Transverse colon (tissue), 4 donors: Measurements from ENCODE around the gene KCP. TPM values are rescaled to one million over a fixed set of nuclear protein-coding genes. Genes with fewer than 3 reads are reported as not detected.

ENCODE experiments used
- DNase-seq: peaks from one replicate; pipeline ENCODE4 v3.0.0-alpha.2; 2019
- H3K27ac ChIP-seq, 4 donors: fragments of 200-600 bp; sonication (generic); 2 replicates each; pipeline ENCODE4 v1.5.1; 2016 to 2018; ENCODE audit warnings: inconsistent platforms in 4 of 4
- H3K27me3 ChIP-seq: fragments of 200-600 bp; sonication (generic); 2 replicates; pipeline ENCODE4 v1.5.1; 2017; ENCODE audit warnings: inconsistent platforms
- H3K36me3 ChIP-seq, 4 donors: fragments of 200-600 bp; sonication (generic); 2 replicates each; pipeline ENCODE4 v1.5.1; 2017 to 2019; ENCODE audit warnings: inconsistent platforms in 4 of 4
- H3K4me1 ChIP-seq, 4 donors: fragments of 200-600 bp; sonication (generic); 2 replicates each; pipeline ENCODE4 v1.5.1; 2017 to 2020; ENCODE audit warnings: inconsistent platforms in 4 of 4
- H3K4me3 ChIP-seq, 4 donors: fragments of 200-600 bp; sonication (generic); 1 replicate in 1 of 4; 2 replicates in 3 of 4; pipeline versions ENCODE4 v1.5.1 to v1.6.1; 2017 to 2019; ENCODE audit warnings: inconsistent platforms in 4 of 4
- H3K9me3 ChIP-seq, 2 donors: fragments of 200-600 bp; sonication (generic); 2 replicates each; pipeline ENCODE4 v1.5.1; 2017 to 2019; ENCODE audit warnings: inconsistent platforms in 2 of 2
- CTCF ChIP-seq, 5 experiments: fragments of 200-600 bp in 3 of 5; fragments of 450-650 bp in 2 of 5; sonication (generic) in 3 of 5; IDR thresholded peaks; 1 replicate in 2 of 5; 2 replicates in 3 of 5; pipeline ENCODE4 v1.5.1; 2016 to 2017; ENCODE audit warnings: antibody characterized with exemption in 5 of 5, inconsistent platforms in 3 of 5, mild to moderate bottlenecking in 2 of 5, moderate library complexity in 1 of 5
- EP300 ChIP-seq: sonication (generic); formaldehyde crosslinking; IDR thresholded peaks from one replicate; pipeline ENCODE4 v1.6.1; 2017; ENCODE audit warnings: antibody characterized with exemption, low read depth
- POLR2A ChIP-seq: fragments of 450-650 bp; IDR thresholded peaks from one replicate; pipeline ENCODE4 v1.6.1; 2016; ENCODE audit warnings: antibody characterized with exemption, mild to moderate bottlenecking, moderate library complexity
- POLR2AphosphoS5 ChIP-seq, 3 donors: sonication (generic); formaldehyde crosslinking; IDR thresholded peaks; one replicate each; pipeline ENCODE4 v1.6.1; 2016; ENCODE audit warnings: antibody characterized with exemption in 3 of 3
- WGBS, 2 donors: methylation state at CpG; one replicate each; pipeline ENCODE4 v1.1.5; 2018; ENCODE audit warnings: low coverage in 1 of 2; 5-methylcytosine and 5-hydroxymethylcytosine counted together
- in situ Hi-C, 4 donors: fragments of 200-750 bp; cut with MboI; loops; one replicate each; pipeline versions ENCODE4 v1.15.0 to v1.15.1; 2017; ENCODE audit warnings: low sequenced_read_pairs in 3 of 4, low pct_ligation_motif_present in 1 of 4, low pct_unique_long_range_greater_than_20kb in 1 of 4
- intact Hi-C: fragments of 100-400 bp; cut with DNase I; formaldehyde crosslinking; loops from one replicate; pipeline ENCODE4 v1.15.1; 2023; ENCODE audit warnings: low total_unique reads
- total RNA-seq, 4 donors: library from RNA; depleted of rRNA; stranded (reverse); fragments of >200 nt; gene quantifications; one replicate each; pipeline ENCODE4 v1.1.0, GENCODE V29; 2016

KCP gene
- total RNA-seq, 4 donors from 2014 or later, result 0.32 to 0.75 (median 0.68) TPM; not detected in 1

- in situ Hi-C loops (loop anchor here in 2 of 4 donors (25.0 kb wide), 2 partner anchors 90 to 260 kb away; no protein-coding TSS in a partner anchor), intact Hi-C loops (loop anchor here (10.0 kb wide), 1 partner anchor 268 kb away; no protein-coding TSS in a partner anchor)
- no peak for TF ChIP-seq POLR2AphosphoS5 (IDR thresholded peaks at IDR 0.05)
- no peak for TF ChIP-seq EP300
- TF ChIP-seq CTCF (IDR thresholded peaks at IDR 0.05), result no peak
- no peak for TF ChIP-seq POLR2A
- Histone ChIP-seq H3K4me1 (peaks cover 8 to 40% (median 25%) of the 10 kb centered on the region in 4 donors), H3K4me3 (no peak overlapping the region), H3K27me3 (no peaks in the 10 kb centered on the region), H3K9me3 (no peaks in the 10 kb centered on the region), H3K36me3 (no peaks in the 10 kb centered on the region), H3K27ac (no peak overlapping the region)
- 79% methylated on average over 13 of the region's 13 CpGs; no CpG with 5 or more reads in 1 of the 2 donors for WGBS, 2 donors
- DNase-seq, result no peak
Observed at GRCh38 chr7:128872394-128872824, 38.1 kb downstream of the KCP start.

GRCh38 chr7:128871050-128871449, 39.5 kb downstream of the KCP start:
- intact Hi-C loops, result loop anchor here (10.0 kb wide), 1 partner anchor 266 kb away; no protein-coding TSS in a partner anchor
- Histone ChIP-seq H3K27me3 (no peaks in the 10 kb centered on the region), H3K9me3 (no peaks in the 10 kb centered on the region), H3K36me3 (no peaks in the 10 kb centered on the region), H3K27ac (no peak overlapping the region), H3K4me3 (no peak overlapping the region), H3K4me1 (peaks cover 8 to 33% (median 22%) of the 10 kb centered on the region in 4 donors)
- DNase-seq, result no peak
- in situ Hi-C loops, result loop anchor here in 2 of 4 donors (25.0 kb wide), 2 partner anchors 91 to 259 kb away; no protein-coding TSS in a partner anchor
- 89 to 91% methylated on average over 4 to 5 of the region's 5 CpGs for WGBS, 2 donors
- TF ChIP-seq CTCF (IDR thresholded peaks at IDR 0.05), result no peak

GRCh38 chr7:128869944-128870285, 40.6 kb downstream of the KCP start:
- in situ Hi-C loops (loop anchor here in 2 of 4 donors (25.0 kb wide), 2 partner anchors 92 to 258 kb away; no protein-coding TSS in a partner anchor), intact Hi-C loops (loop anchor here (10.0 kb wide), 1 partner anchor 265 kb away; no protein-coding TSS in a partner anchor)
- peaks cover 0 to 5% (median 0%) of the 10 kb centered on the region in 4 donors for H3K36me3 ChIP-seq
- H3K27ac ChIP-seq, result peak overlapping the region in 3 of 4 donors; percentile 49 to 82 (median 63)
- H3K4me3 ChIP-seq, result peak overlapping the region; percentile 45 to 78 (median 64)
- H3K9me3 ChIP-seq, result no peaks in the 10 kb centered on the region
- no peak for TF ChIP-seq CTCF (IDR thresholded peaks at IDR 0.05)
- TF ChIP-seq EP300, result no peak
- TF ChIP-seq POLR2AphosphoS5 (IDR thresholded peaks at IDR 0.05), result no peak
- TF ChIP-seq POLR2A, result no peak
- DNase-seq, result no peak
- peaks cover 8 to 30% (median 21%) of the 10 kb centered on the region in 4 donors for H3K4me1 ChIP-seq
- 5% methylated on average over 23 of the region's 30 CpGs; no CpG with 5 or more reads in 1 of the 2 donors for WGBS, 2 donors
- no peaks in the 10 kb centered on the region for H3K27me3 ChIP-seq

GRCh38 chr7:128869138-128869943, 41.2 kb downstream of the KCP start:
- H3K4me3 ChIP-seq, result peak overlapping the region; percentile 45 to 78 (median 64)
- peaks cover 0 to 5% (median 0%) of the 10 kb centered on the region in 4 donors for H3K36me3 ChIP-seq
- no peaks in the 10 kb centered on the region for H3K9me3 ChIP-seq
- no peak for TF ChIP-seq EP300
- TF ChIP-seq CTCF (IDR thresholded peaks at IDR 0.05), result peak in 2 of 5 experiments; percentile 4 to 38
- TF ChIP-seq POLR2AphosphoS5 (IDR thresholded peaks at IDR 0.05), result peak in 1 of 3 donors; percentile 22
- peak; percentile 39 for TF ChIP-seq POLR2A
- peaks cover 8 to 25% (median 19%) of the 10 kb centered on the region in 4 donors for H3K4me1 ChIP-seq
- WGBS, 2 donors, result 5% methylated on average over 41 of the region's 86 CpGs; no CpG with 5 or more reads in 1 of the 2 donors
- peak; percentile 74 for DNase-seq
- in situ Hi-C loops (loop anchor here in 2 of 4 donors (25.0 kb wide), 2 partner anchors 93 to 257 kb away; no protein-coding TSS in a partner anchor), intact Hi-C loops (no loop called here)
- no peaks in the 10 kb centered on the region for H3K27me3 ChIP-seq
- peak overlapping the region; percentile 49 to 82 (median 64) for H3K27ac ChIP-seq
